GM12891 (cell line): ENCODE measurements around the gene LIPT1.

Experiments used
- DNase-seq: peaks from one replicate; pipeline ENCODE4 v3.0.0; 2011; ENCODE audit warnings: low spot score; ENCODE audit not compliant: insufficient read length
- FAIRE-seq: peaks from 2 replicates; lab custom pipeline; 2011; peaks lifted over from hg19 to GRCh38; lab: Jason Lieb, UNC
- PAX5 ChIP-seq: IDR thresholded peaks from 2 replicates; pipeline ENCODE4 v1.6.1; 2011; ENCODE audit warnings: low read length, moderate library complexity, mild to moderate bottlenecking; ENCODE audit not compliant: insufficient read depth, severe bottlenecking
- POLR2A ChIP-seq: IDR thresholded peaks from 2 replicates; pipeline ENCODE4 v1.6.1; 2011; ENCODE audit warnings: low read depth, low read length, control low read depth
- POLR2AphosphoS5 ChIP-seq: IDR thresholded peaks from 2 replicates; pipeline ENCODE4 v1.6.1; 2011; ENCODE audit warnings: low read depth, low read length, control low read depth
- POU2F2 ChIP-seq: IDR thresholded peaks from 2 replicates; pipeline ENCODE4 v1.6.1; 2011; ENCODE audit warnings: low read depth, mild to moderate bottlenecking, control low read depth, low read length, moderate library complexity
- SPI1 ChIP-seq: IDR thresholded peaks from 2 replicates; pipeline ENCODE4 v1.6.1; 2011; ENCODE audit warnings: low read depth, low read length, control low read depth
- TAF1 ChIP-seq: IDR thresholded peaks from 2 replicates; pipeline ENCODE4 v1.6.1; 2011; ENCODE audit warnings: low read depth, low read length, control low read depth

The LIPT1 gene

GRCh38 chr2:99198103-99198841 is 43.5 kb downstream of the LIPT1 start:
- DNase-seq (no peak), FAIRE-seq (no peak)
- TF ChIP-seq POLR2AphosphoS5: no peak
- no peak for TF ChIP-seq SPI1
- no peak for TF ChIP-seq PAX5
- no peak for TF ChIP-seq TAF1
- no peak for TF ChIP-seq POLR2A
- TF ChIP-seq POU2F2: no peak

GRCh38 chr2:99200076-99200800 is 45.5 kb downstream of the LIPT1 start:
- FAIRE-seq (no peak), DNase-seq (no peak)
- TF ChIP-seq POLR2AphosphoS5 (no peak), PAX5 (no peak), POLR2A (no peak), POU2F2 (no peak), SPI1 (no peak), TAF1 (no peak)

GRCh38 chr2:99201959-99202678 is 47.4 kb downstream of the LIPT1 start:
- DNase-seq (no peak), FAIRE-seq (no peak)
- TF ChIP-seq POLR2A (no peak), TAF1 (no peak), POU2F2 (no peak), POLR2AphosphoS5 (no peak), SPI1 (no peak), PAX5 (no peak)

- DNase-seq: no peak
- no peak for TF ChIP-seq POU2F2
- no peak for TF ChIP-seq POLR2A
- no peak for TF ChIP-seq SPI1
- TF ChIP-seq POLR2AphosphoS5: no peak
- no peak for TF ChIP-seq PAX5
- no peak for TF ChIP-seq TAF1
Measured at GRCh38 chr2:99205491-99205890, 50.7 kb downstream of the LIPT1 start.

More at GRCh38 chr2:99205491-99205890, 50.7 kb downstream of the LIPT1 start:
- FAIRE-seq: no peak
